H1 (cell line): Measurements from ENCODE around the gene EPHA2. TPM values are rescaled to one million over a fixed set of nuclear protein-coding genes. Genes with fewer than 3 reads are reported as not detected.

ENCODE experiments used
- CTCF ChIA-PET: fragments of 300-600 bp; sonication (Branson Sonifier 250); formaldehyde crosslinking; loops from one replicate; lab custom pipeline; 2021; ENCODE audit not compliant: partially characterized antibody; lab: Charles Lee
- POLR2A ChIA-PET: fragments of 300-600 bp; sonication (Branson Sonifier 250); formaldehyde crosslinking; loops from one replicate; lab custom pipeline; 2021; ENCODE audit warnings: inconsistent platforms; ENCODE audit not compliant: partially characterized antibody; lab: Charles Lee
- DNase-seq, 2 experiments: peaks; one replicate each; pipeline versions ENCODE4 v3.0.0 to v3.0.0-alpha.2; 2010 to 2022; ENCODE audit warnings: low spot score in 2 of 2, low read depth in 1 of 2, mixed read lengths in 1 of 2
- FAIRE-seq: peaks from 2 replicates; lab custom pipeline; 2011; peaks lifted over from hg19 to GRCh38; lab: Jason Lieb, UNC
- H2AFZ ChIP-seq: 2 replicates; pipeline ENCODE4 v1.8.1; 2012; ENCODE audit warnings: low read length, inconsistent platforms
- H2AK5ac ChIP-seq: 2 replicates; pipeline ENCODE4 v1.6.1; 2013; ENCODE audit warnings: low read depth, low read length
- H2BK120ac ChIP-seq: replicated peaks from 2 replicates; pipeline ENCODE3; 2013; ENCODE audit warnings: low read depth, low read length, inconsistent platforms
- H2BK12ac ChIP-seq: 2 replicates; pipeline ENCODE4 v1.6.1; 2013; ENCODE audit warnings: low read depth, low read length
- H2BK15ac ChIP-seq: 2 replicates; pipeline ENCODE4 v1.6.1; 2013; ENCODE audit warnings: low read length
- H2BK20ac ChIP-seq: 2 replicates; pipeline ENCODE4 v1.6.1; 2013; ENCODE audit warnings: low read length
- H2BK5ac ChIP-seq: 2 replicates; pipeline ENCODE4 v1.6.1; 2013; ENCODE audit warnings: low read depth, low read length
- H3K14ac ChIP-seq: 2 replicates; pipeline ENCODE4 v1.6.1; 2013; ENCODE audit warnings: inconsistent platforms; ENCODE audit not compliant: insufficient read length
- H3K18ac ChIP-seq: 2 replicates; pipeline ENCODE4 v1.6.1; 2013; ENCODE audit warnings: low read length; ENCODE audit errors: extremely low read depth
- H3K23ac ChIP-seq: 2 replicates; pipeline ENCODE4 v1.6.1; 2013; ENCODE audit warnings: inconsistent platforms; ENCODE audit not compliant: insufficient read length
- H3K23me2 ChIP-seq: 2 replicates; pipeline ENCODE4 v1.6.1; 2013; ENCODE audit warnings: low read depth, low read length
- H3K27ac ChIP-seq: 2 replicates; pipeline ENCODE4 v1.6.1; 2011; ENCODE audit warnings: low read depth, low read length, inconsistent platforms
- H3K27me3 ChIP-seq, 4 experiments: replicated peaks in 1 of 4; 1 replicate in 1 of 4; 2 replicates in 3 of 4; pipeline versions ENCODE4 v1.6.1 to v1.8.1; 2011 to 2013; ENCODE audit warnings: low read length in 3 of 4, mild to moderate bottlenecking in 3 of 4, inconsistent platforms in 2 of 4, mixed read lengths in 2 of 4, moderate library complexity in 1 of 4; ENCODE audit not compliant: control insufficient read depth in 3 of 4, insufficient read depth in 3 of 4; ENCODE audit errors: extremely low read depth in 1 of 4
- H3K36me3 ChIP-seq, 4 experiments: 2 replicates each; pipeline versions ENCODE4 v1.6.1 to v1.8.1; 2011 to 2013; ENCODE audit warnings: mild to moderate bottlenecking in 4 of 4, low read length in 3 of 4, moderate library complexity in 2 of 4, control low read depth in 1 of 4, inconsistent platforms in 1 of 4; ENCODE audit not compliant: insufficient read depth in 4 of 4, control insufficient read depth in 2 of 4
- H3K4ac ChIP-seq: replicated peaks from 2 replicates; pipeline ENCODE3; 2013; ENCODE audit warnings: low read length, low read depth, mixed read lengths, inconsistent platforms; ENCODE audit not compliant: insufficient read length
- H3K4me1 ChIP-seq, 4 experiments: replicated peaks in 1 of 4; 1 replicate in 1 of 4; 2 replicates in 3 of 4; pipeline versions ENCODE4 v1.6.1 to v1.8.1; 2011 to 2013; ENCODE audit warnings: low read length in 3 of 4, inconsistent platforms in 2 of 4, mixed read lengths in 1 of 4; ENCODE audit not compliant: insufficient read depth in 4 of 4, control insufficient read depth in 3 of 4
- H3K4me2 ChIP-seq, 2 experiments: 2 replicates each; pipeline versions ENCODE4 v1.6.1 to v1.8.1; 2011 to 2013; ENCODE audit warnings: low read depth in 2 of 2, low read length in 2 of 2, control low read depth in 1 of 2, inconsistent platforms in 1 of 2, mild to moderate bottlenecking in 1 of 2; ENCODE audit not compliant: insufficient read depth in 1 of 2
- H3K4me3 ChIP-seq, 4 experiments: fragments of 200-600, 300-600 bp in 1 of 4; sonication (generic), shearing (Covaris generic), sonication (Bioruptor Twin) in 1 of 4; 2 replicates each; pipeline versions ENCODE4 v1.5.1 to v1.8.1; 2011 to 2016; ENCODE audit warnings: low read length in 4 of 4, low read depth in 3 of 4, control low read depth in 2 of 4, inconsistent platforms in 2 of 4, mild to moderate bottlenecking in 2 of 4, mixed read lengths in 1 of 4, moderate library complexity in 1 of 4; ENCODE audit not compliant: insufficient read depth in 2 of 4; ENCODE audit errors: extremely low read depth in 1 of 4
- H3K56ac ChIP-seq: replicated peaks from 2 replicates; pipeline ENCODE3; 2013; ENCODE audit warnings: low read depth, mild to moderate bottlenecking, mixed read lengths, low read length, inconsistent platforms; ENCODE audit not compliant: insufficient read length
- H3K79me1 ChIP-seq: 2 replicates; pipeline ENCODE4 v1.6.1; 2013; ENCODE audit warnings: low read depth, low read length, control low read depth
- H3K79me2 ChIP-seq, 2 experiments: 2 replicates each; pipeline versions ENCODE4 v1.6.1 to v1.8.1; 2012 to 2013; ENCODE audit warnings: low read length in 2 of 2, mild to moderate bottlenecking in 2 of 2, inconsistent platforms in 1 of 2; ENCODE audit not compliant: insufficient read depth in 2 of 2, control insufficient read depth in 1 of 2
- H3K9ac ChIP-seq, 4 experiments: replicated peaks in 1 of 4; 1 replicate in 1 of 4; 2 replicates in 3 of 4; pipeline versions ENCODE4 v1.6.1 to v1.8.1; 2011 to 2013; ENCODE audit warnings: low read depth in 3 of 4, low read length in 3 of 4, control low read depth in 2 of 4, mild to moderate bottlenecking in 2 of 4, moderate library complexity in 2 of 4, inconsistent platforms in 1 of 4; ENCODE audit errors: extremely low read depth in 1 of 4
- H3K9me3 ChIP-seq, 2 experiments: 2 replicates each; pipeline versions ENCODE4 v1.6.1 to v1.8.1; 2012 to 2013; ENCODE audit warnings: mild to moderate bottlenecking in 2 of 2, moderate library complexity in 2 of 2, control low read depth in 1 of 2, inconsistent platforms in 1 of 2, low read depth in 1 of 2, low read length in 1 of 2, mixed read lengths in 1 of 2; ENCODE audit not compliant: insufficient read depth in 2 of 2
- H4K20me1 ChIP-seq, 2 experiments: replicated peaks in 1 of 2; 2 replicates each; pipeline versions ENCODE3 to v1.8.1; 2011 to 2013; ENCODE audit warnings: inconsistent platforms in 2 of 2, low read length in 2 of 2, mild to moderate bottlenecking in 1 of 2; ENCODE audit not compliant: insufficient read depth in 2 of 2, control insufficient read depth in 1 of 2
- H4K5ac ChIP-seq: 2 replicates; pipeline ENCODE4 v1.6.1; 2013; ENCODE audit warnings: low read length, low read depth, mixed read lengths, inconsistent platforms; ENCODE audit not compliant: insufficient read length
- H4K8ac ChIP-seq: 2 replicates; pipeline ENCODE4 v1.8.0; 2013; ENCODE audit warnings: mild to moderate bottlenecking, moderate library complexity, low read length, inconsistent platforms; ENCODE audit not compliant: insufficient read depth; ENCODE audit errors: extremely low read depth
- H4K91ac ChIP-seq: replicated peaks from 2 replicates; pipeline ENCODE3; 2013; ENCODE audit warnings: low read length, mixed read lengths, inconsistent platforms; ENCODE audit not compliant: insufficient read length
- EGR1 ChIP-seq: IDR thresholded peaks from 2 replicates; pipeline ENCODE4 v1.6.1; 2011; ENCODE audit warnings: low read depth, low read length, borderline replicate concordance
- EP300 ChIP-seq, 2 experiments: IDR thresholded peaks; 1 replicate in 1 of 2; 2 replicates in 1 of 2; pipeline ENCODE4 v1.6.1; 2011 to 2012; ENCODE audit warnings: low read depth in 2 of 2, low read length in 2 of 2, mild to moderate bottlenecking in 2 of 2, borderline replicate concordance in 1 of 2, inconsistent platforms in 1 of 2, moderate library complexity in 1 of 2
- FOSL1 ChIP-seq: IDR thresholded peaks from 2 replicates; pipeline ENCODE4 v1.6.1; 2011; ENCODE audit warnings: mild to moderate bottlenecking, low read depth, low read length, moderate library complexity; ENCODE audit not compliant: insufficient read depth
- NANOG ChIP-seq: IDR thresholded peaks from 2 replicates; pipeline ENCODE4 v1.6.1; 2011; ENCODE audit warnings: low read length, low read depth, mild to moderate bottlenecking, inconsistent platforms; ENCODE audit not compliant: insufficient read depth, poor library complexity, severe bottlenecking
- RAD21 ChIP-seq, 2 experiments: IDR thresholded peaks in 1 of 2; conservative IDR thresholded peaks in 1 of 2; 2 replicates each; pipeline ENCODE4 v1.6.1; 2011; ENCODE audit warnings: low read depth in 2 of 2, low read length in 2 of 2, improper control_type of control experiment in 1 of 2, inconsistent platforms in 1 of 2, mild to moderate bottlenecking in 1 of 2, moderate library complexity in 1 of 2
- SIRT6 ChIP-seq: IDR thresholded peaks from one replicate; pipeline ENCODE4 v1.7.1; 2012; ENCODE audit warnings: low read length, inconsistent platforms
- ZNF274 ChIP-seq: IDR thresholded peaks from 2 replicates; pipeline ENCODE4 v1.7.0; 2012; ENCODE audit warnings: low read length, borderline replicate concordance; ENCODE audit errors: extremely low read depth
- WGBS, 2 experiments: shearing (Covaris generic) in 1 of 2; methylation state at CpG; one replicate each; pipeline versions ENCODE4 v1.1.6 to v1.1.7; 2013 to 2015; ENCODE audit warnings: low lambda C conversion rate in 2 of 2, mixed read lengths in 2 of 2, inconsistent platforms in 1 of 2, low coverage in 1 of 2, missing lambda C conversion rate in 1 of 2; ENCODE audit not compliant: insufficient replicate concordance in 2 of 2, insufficient coverage in 1 of 2, insufficient read length in 1 of 2; ENCODE audit errors: extremely low coverage in 1 of 2, missing lambda C conversion rate in 1 of 2; 5-methylcytosine and 5-hydroxymethylcytosine counted together
- polyA plus RNA-seq, 7 experiments: library from polyadenylated mRNA; depleted of rRNA in 3 of 7; stranded (reverse) in 5 of 7; unstranded in 2 of 7; fragments of >200 nt in 5 of 7; fragments of 200-250 nt in 2 of 7; gene quantifications; 1 replicate in 5 of 7; 2 replicates in 1 of 7; 4 replicates in 1 of 7; pipeline versions ENCODE4 v1.2.1 to v1.2.3, GENCODE V29; 2011 to 2013; ENCODE audit warnings: missing spikeins in 2 of 7, mixed read lengths in 2 of 7
- total RNA-seq: library from RNA; stranded (reverse); fragmentation: NEBNext Ultra II Directional; extraction: Animal tissue kit (Norgen Biotek cat#: 25700); gene quantifications from 2 replicates; pipeline ENCODE4 v1.2.1, GENCODE V29; 2021
- TF ChIP-seq, protein P1 (sequence below): IDR thresholded peaks from 2 replicates; pipeline ENCODE4 v1.6.1; 2012; ENCODE audit warnings: inconsistent platforms
- TF ChIP-seq, protein P2 (sequence below): IDR thresholded peaks from 2 replicates; pipeline ENCODE4 v1.6.1; 2012; ENCODE audit warnings: low read length, inconsistent platforms

The EPHA2 gene
- total and polyA plus RNA-seq, 2 of the 8 experiments (the other 6 are each of a cell fraction or from before 2014, with no cell fraction given) = 26.8 to 33.6 TPM

DNA sequence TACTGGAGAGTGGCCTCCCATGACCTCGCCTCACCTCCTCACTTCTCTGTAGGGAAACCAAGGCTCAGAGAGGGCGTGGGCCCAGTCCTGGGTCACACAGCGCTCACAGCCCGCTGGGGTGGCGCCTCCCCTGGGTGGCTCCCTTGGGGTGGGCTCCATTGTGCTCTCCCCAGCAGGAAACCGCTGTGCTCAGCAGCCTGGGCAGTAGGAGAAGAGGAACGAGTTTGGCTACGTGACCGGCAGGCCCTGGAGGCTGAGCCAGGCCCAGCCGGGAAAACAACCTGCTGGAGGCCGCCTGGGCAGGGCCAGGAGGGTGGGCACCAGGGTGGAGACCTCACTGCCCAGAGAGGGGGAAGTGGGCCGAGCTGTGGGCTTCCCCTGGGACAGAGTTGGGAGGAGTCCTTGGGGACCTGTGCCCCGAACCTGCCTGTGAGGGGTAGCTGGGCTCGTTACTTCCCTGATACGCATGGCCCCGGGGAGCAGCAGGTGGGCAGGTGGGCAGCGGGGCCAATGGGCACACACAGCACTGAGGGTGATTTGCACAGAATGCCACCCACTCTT, 67.4 kb downstream of the EPHA2 start:
- 87% methylated on average over 15 of the region's 17 CpGs; no CpG with 5 or more reads in 1 of the 2 experiments for WGBS, 2 experiments
- Histone ChIP-seq H3K9ac (no peak overlapping the region), H4K8ac (no peak overlapping the region; the same call in 1 of the 2 replicates), H3K27me3 (no peaks in the 10 kb centered on the region), H3K14ac (no peak overlapping the region), H3K79me1 (no peaks in the 10 kb centered on the region), H3K4ac (no peak overlapping the region), H2BK12ac (peak overlapping the region; percentile 68; the same call in 1 of the 2 replicates), H2AK5ac (0 out of 2 replicates have a peak overlapping the region, but pooled peaks have one; percentile 13), H3K23ac (no peak overlapping the region), H3K18ac (no peak overlapping the region), H3K27ac (no peak overlapping the region), H3K56ac (no peak overlapping the region), H3K36me3 (no peaks in the 10 kb centered on the region), H2BK5ac (no peak overlapping the region), H3K4me3 (no peak overlapping the region), H4K20me1 (no peaks in the 10 kb centered on the region), H3K79me2 (no peaks in the 10 kb centered on the region), H2BK120ac (no peak overlapping the region), H2BK20ac (no peak overlapping the region), H3K9me3 (no peaks in the 10 kb centered on the region), H3K23me2 (no peaks in the 10 kb centered on the region), H4K91ac (peak overlapping the region; percentile 30), H3K4me2 (no peak overlapping the region), H2AFZ (no peak overlapping the region), H3K4me1 (peaks cover 0 to 12% (median 3%) of the 10 kb centered on the region in 4 experiments; a peak in 4 of 7 replicates), H4K5ac (no peak overlapping the region), H2BK15ac (no peak overlapping the region)
- FAIRE-seq (no peak), DNase-seq (no peak)
- ChIA-PET CTCF (interaction anchor here (0.8 to 21.9 kb wide), 4 partner anchors 9 to 98 kb away, joined by 3 to 569 read pairs (median 12); no protein-coding TSS in a partner anchor), POLR2A (interaction anchor here (1.2 to 1.5 kb wide), 3 partner anchors 24 to 59 kb away, joined by 3 to 5 read pairs (median 4); no protein-coding TSS in a partner anchor)
- TF ChIP-seq NANOG (no peak), SIRT6 (no peak), FOSL1 (no peak), EP300 (IDR thresholded peaks at IDR 0.05; ENCODE audit: borderline replicate concordance in 1 of 2, low read depth in 2 of 2, low read length in 2 of 2) (no peak), RAD21 (IDR thresholded peaks at IDR 0.05 in 1 of 2, conservative IDR thresholded peaks at IDR 0.05 in 1 of 2; ENCODE audit: low read depth in 2 of 2, low read length in 2 of 2) (no peak), EGR1 (no peak), ZNF274 (no peak)
- TF ChIP-seq, protein P1, sequence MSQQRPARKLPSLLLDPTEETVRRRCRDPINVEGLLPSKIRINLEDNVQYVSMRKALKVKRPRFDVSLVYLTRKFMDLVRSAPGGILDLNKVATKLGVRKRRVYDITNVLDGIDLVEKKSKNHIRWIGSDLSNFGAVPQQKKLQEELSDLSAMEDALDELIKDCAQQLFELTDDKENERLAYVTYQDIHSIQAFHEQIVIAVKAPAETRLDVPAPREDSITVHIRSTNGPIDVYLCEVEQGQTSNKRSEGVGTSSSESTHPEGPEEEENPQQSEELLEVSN = no peak
- TF ChIP-seq, protein P2, sequence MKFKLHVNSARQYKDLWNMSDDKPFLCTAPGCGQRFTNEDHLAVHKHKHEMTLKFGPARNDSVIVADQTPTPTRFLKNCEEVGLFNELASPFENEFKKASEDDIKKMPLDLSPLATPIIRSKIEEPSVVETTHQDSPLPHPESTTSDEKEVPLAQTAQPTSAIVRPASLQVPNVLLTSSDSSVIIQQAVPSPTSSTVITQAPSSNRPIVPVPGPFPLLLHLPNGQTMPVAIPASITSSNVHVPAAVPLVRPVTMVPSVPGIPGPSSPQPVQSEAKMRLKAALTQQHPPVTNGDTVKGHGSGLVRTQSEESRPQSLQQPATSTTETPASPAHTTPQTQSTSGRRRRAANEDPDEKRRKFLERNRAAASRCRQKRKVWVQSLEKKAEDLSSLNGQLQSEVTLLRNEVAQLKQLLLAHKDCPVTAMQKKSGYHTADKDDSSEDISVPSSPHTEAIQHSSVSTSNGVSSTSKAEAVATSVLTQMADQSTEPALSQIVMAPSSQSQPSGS = no peak
